Measurements from ENCODE around the gene ZBTB25. TPM values are rescaled to one million over a fixed set of nuclear protein-coding genes. Genes with fewer than 3 reads are reported as not detected.

Gene ZBTB25
- total RNA-seq, 1 experiment from 2014 or later = 4.0 TPM

- H3K9ac ChIP-seq (ENCODE audit: low read length) = no peak overlapping the region
- no peaks in the 10 kb centered on the region for H3K27me3 ChIP-seq (ENCODE audit: low read length)
- CTCF ChIA-PET = no interaction called here
- no peaks in the 10 kb centered on the region for H3K9me2 ChIP-seq (replicated peaks; ENCODE audit: low read length)
- no peak for DNase-seq
- TSS peak; percentile 18 for BruUV-seq (replicated peaks)
- no peaks in the 10 kb centered on the region for H3K9me3 ChIP-seq (ENCODE audit: low read length)
- no peak overlapping the region for H3K4me2 ChIP-seq (ENCODE audit: low read length)
- peaks cover 33% of the 10 kb centered on the region for H3K36me3 ChIP-seq (ENCODE audit: low read depth, low read length)
- TF ChIP-seq EZH2phosphoT487 (IDR thresholded peaks at IDR 0.05; ENCODE audit: borderline replicate concordance, low read length) (no peak), EZH2 (IDR thresholded peaks at IDR 0.05; ENCODE audit: low read length, unreplicated experiment) (no peak), CTCF (conservative IDR thresholded peaks at IDR 0.05; ENCODE audit: low read depth, low read length) (no peak)
- H3K27ac ChIP-seq (ENCODE audit: low read length) = no peak overlapping the region
- POLR2A ChIA-PET (ENCODE audit: unreplicated experiment) = no interaction called here
- intact Hi-C loops (cut with micrococcal nuclease) = no loop called here
- peaks cover 33% of the 10 kb centered on the region for H4K20me1 ChIP-seq (ENCODE audit: low read length)
- H2AFZ ChIP-seq (ENCODE audit: low read length) = no peak overlapping the region
- no peak for ATAC-seq
- peaks cover 58% of the 10 kb centered on the region for H3K79me2 ChIP-seq (ENCODE audit: low read length)
- peaks cover 4% of the 10 kb centered on the region for H3F3A ChIP-seq (ENCODE audit: low read length, unreplicated experiment)
- peaks cover 9% of the 10 kb centered on the region for H3K4me1 ChIP-seq (ENCODE audit: insufficient read depth, low read length)
- H3K4me3 ChIP-seq (ENCODE audit: low read length) = no peak overlapping the region
Observed at GRCh38 chr14:64522591-64523355, 19.1 kb upstream of the ZBTB25 start.

- no TSS peak for BruUV-seq (replicated peaks)
- CTCF ChIA-PET = interaction anchor here (0.6 to 0.7 kb wide), 5 partner anchors 10 to 481 kb away, joined by 3 to 10 read pairs (median 6); no protein-coding TSS in a partner anchor
- POLR2A ChIA-PET (ENCODE audit: unreplicated experiment) = interaction anchor here (0.6 to 0.7 kb wide), 3 partner anchors 17 to 178 kb away, joined by 3 to 5 read pairs (median 4); no protein-coding TSS in a partner anchor
Observed at GRCh38 chr14:64520699-64521098, 17.1 kb upstream of the ZBTB25 start.

More at GRCh38 chr14:64520699-64521098, 17.1 kb upstream of the ZBTB25 start:
- TF ChIP-seq EZH2 (IDR thresholded peaks at IDR 0.05; ENCODE audit: low read length, unreplicated experiment) (no peak), EZH2phosphoT487 (IDR thresholded peaks at IDR 0.05; ENCODE audit: borderline replicate concordance, low read length) (no peak), CTCF (conservative IDR thresholded peaks at IDR 0.05; ENCODE audit: low read depth, low read length) (no peak)
- Histone ChIP-seq H3K27me3 (ENCODE audit: low read length) (no peaks in the 10 kb centered on the region), H3F3A (ENCODE audit: low read length, unreplicated experiment) (peaks cover 4% of the 10 kb centered on the region), H3K36me3 (ENCODE audit: low read depth, low read length) (peaks cover 36% of the 10 kb centered on the region), H3K4me1 (ENCODE audit: insufficient read depth, low read length) (peaks cover 9% of the 10 kb centered on the region), H3K79me2 (ENCODE audit: low read length) (peaks cover 77% of the 10 kb centered on the region), H3K9me2 (replicated peaks; ENCODE audit: low read length) (no peaks in the 10 kb centered on the region), H3K4me3 (ENCODE audit: low read length) (no peak overlapping the region; the same call in 1 of the 2 replicates), H2AFZ (ENCODE audit: low read length) (no peak overlapping the region), H3K9me3 (ENCODE audit: low read length) (no peaks in the 10 kb centered on the region), H3K27ac (ENCODE audit: low read length) (peak overlapping the region; percentile 73), H3K9ac (ENCODE audit: low read length) (no peak overlapping the region), H3K4me2 (ENCODE audit: low read length) (peak overlapping the region; percentile 71), H4K20me1 (ENCODE audit: low read length) (peaks cover 46% of the 10 kb centered on the region)
- ATAC-seq (peak; percentile 95), DNase-seq (peak; percentile 76)
- intact Hi-C loops (cut with micrococcal nuclease) = loop anchor here (1.0 to 2.0 kb wide), 2 partner anchors 10 to 14 kb away; no protein-coding TSS in a partner anchor
